ENCODE results near the gene BCL6. TPM values are rescaled to one million over a fixed set of nuclear protein-coding genes. Genes with fewer than 3 reads are reported as not detected.

BCL6 gene
- total and polyA plus RNA-seq, 9 of the 15 experiments (the other 6 are each of a cell fraction or from before 2014, with no cell fraction given): 0.08 to 3.5 (median 1.6) TPM

DNA sequence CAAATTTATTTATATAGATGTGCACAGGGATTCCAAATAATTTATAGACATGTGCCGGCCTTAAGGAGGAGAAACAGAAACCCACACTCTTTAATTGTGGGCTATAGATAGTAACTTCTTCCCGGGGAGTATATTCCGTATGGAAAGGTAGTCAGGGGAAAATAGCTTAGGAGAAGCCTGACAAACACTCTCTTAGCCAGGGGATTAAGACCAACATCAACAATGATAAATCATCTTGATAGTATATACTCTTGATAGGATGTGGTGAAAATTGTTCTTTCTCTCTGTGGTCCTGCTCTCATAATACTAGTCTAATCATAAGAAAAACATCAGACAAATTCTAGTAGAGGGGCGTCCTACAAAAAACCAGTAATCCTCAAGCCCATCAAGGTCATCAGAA is 8.2 kb upstream of the BCL6 start:
- H3K27me3 ChIP-seq (ENCODE audit: control insufficient read depth in 2 of 2, insufficient read depth in 2 of 2, low read length in 2 of 2): peaks cover 0 to 3% of the 10 kb centered on the region in 2 experiments; a peak in 1 of 5 replicates
- no peak overlapping the region for H3K27ac ChIP-seq (ENCODE audit: extremely low read depth, low read depth, low read length)
- TF ChIP-seq SMAD3 (CRISPR knock-in tag; conservative IDR thresholded peaks at IDR 0.05) (no peak), SRSF1 (IDR thresholded peaks at IDR 0.05; ENCODE audit: low read depth, low read length) (no peak), ZFP30 (CRISPR knock-in tag; IDR thresholded peaks at IDR 0.05; ENCODE audit: borderline replicate concordance) (no peak), HDAC6 (IDR thresholded peaks at IDR 0.05; ENCODE audit: low read depth, low read length) (no peak)
- TF ChIP-seq, protein P1, sequence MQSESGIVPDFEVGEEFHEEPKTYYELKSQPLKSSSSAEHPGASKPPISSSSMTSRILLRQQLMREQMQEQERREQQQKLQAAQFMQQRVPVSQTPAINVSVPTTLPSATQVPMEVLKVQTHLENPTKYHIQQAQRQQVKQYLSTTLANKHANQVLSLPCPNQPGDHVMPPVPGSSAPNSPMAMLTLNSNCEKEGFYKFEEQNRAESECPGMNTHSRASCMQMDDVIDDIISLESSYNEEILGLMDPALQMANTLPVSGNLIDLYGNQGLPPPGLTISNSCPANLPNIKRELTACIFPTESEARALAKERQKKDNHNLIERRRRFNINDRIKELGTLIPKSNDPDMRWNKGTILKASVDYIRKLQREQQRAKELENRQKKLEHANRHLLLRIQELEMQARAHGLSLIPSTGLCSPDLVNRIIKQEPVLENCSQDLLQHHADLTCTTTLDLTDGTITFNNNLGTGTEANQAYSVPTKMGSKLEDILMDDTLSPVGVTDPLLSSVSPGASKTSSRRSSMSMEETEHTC (IDR thresholded peaks at IDR 0.05): no peak
- TF ChIP-seq, protein P2, sequence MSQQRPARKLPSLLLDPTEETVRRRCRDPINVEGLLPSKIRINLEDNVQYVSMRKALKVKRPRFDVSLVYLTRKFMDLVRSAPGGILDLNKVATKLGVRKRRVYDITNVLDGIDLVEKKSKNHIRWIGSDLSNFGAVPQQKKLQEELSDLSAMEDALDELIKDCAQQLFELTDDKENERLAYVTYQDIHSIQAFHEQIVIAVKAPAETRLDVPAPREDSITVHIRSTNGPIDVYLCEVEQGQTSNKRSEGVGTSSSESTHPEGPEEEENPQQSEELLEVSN (IDR thresholded peaks at IDR 0.05; ENCODE audit: borderline replicate concordance in 1 of 2, extremely low read depth in 1 of 2, insufficient read depth in 1 of 2, insufficient read length in 1 of 2, low read depth in 1 of 2, low read length in 1 of 2, poor library complexity in 1 of 2, severe bottlenecking in 1 of 2): no peak
- WGBS (ENCODE audit: insufficient coverage, low coverage, missing lambda C conversion rate): 9% methylated on average over 4 of the region's 4 CpGs
- H2AFZ ChIP-seq (ENCODE audit: low read depth, low read length): no peak overlapping the region
- in situ Hi-C loops (cut with MboI): no loop called here
- H3K4me2 ChIP-seq (ENCODE audit: insufficient read depth, low read length): no peak overlapping the region
- H3K9me3 ChIP-seq (replicated peaks; ENCODE audit: control insufficient read depth, insufficient read depth, low read depth, low read length): no peaks in the 10 kb centered on the region
- H3K4me1 ChIP-seq (replicated peaks in 1 of 2; ENCODE audit: control insufficient read depth in 2 of 2, insufficient read depth in 2 of 2, low read length in 2 of 2): no peaks in the 10 kb centered on the region; a peak in 2 of 5 replicates
- H3K9me1 ChIP-seq (ENCODE audit: control insufficient read depth, insufficient read depth, low read length): no peaks in the 10 kb centered on the region
- no peak overlapping the region for H3K9ac ChIP-seq (ENCODE audit: insufficient read depth in 1 of 2, low read depth in 2 of 2, low read length in 2 of 2)
- ATAC-seq (no peak), FAIRE-seq (no peak), DNase-seq (ENCODE audit: extremely low read depth in 1 of 4, low spot score in 3 of 4) (no peak)
- no peaks in the 10 kb centered on the region for H3K79me2 ChIP-seq (ENCODE audit: control insufficient read depth, insufficient read depth, low read length)
- H3K4me3 ChIP-seq: no peak overlapping the region
- ChIA-PET CTCF (ENCODE audit: low intra/inter-chr PET ratio) (no interaction called here), POLR2A (interaction anchor here (1.3 kb wide), 1 partner anchor 15 kb away, joined by 5 read pairs; no protein-coding TSS in a partner anchor)
- H3K36me3 ChIP-seq (ENCODE audit: control insufficient read depth, insufficient read depth, low read length): no peaks in the 10 kb centered on the region
- intact Hi-C loops (cut with micrococcal nuclease): no loop called here
- no TSS peak for BruUV-seq (replicated peaks)
- no peaks in the 10 kb centered on the region for H4K20me1 ChIP-seq (replicated peaks; ENCODE audit: control insufficient read depth, insufficient read depth, low read length)
